Stimulated activated CD8-positive, alpha-beta memory T cell treated with anti-CD3 and anti-CD28 coated beads, Interleukin-15, amount 100 ng/mL, for 1 hour (primary cell): ENCODE results near the gene GULP1.
"Not testable (repeated sequence)": the region's sequence is repeated elsewhere in the genome, so short reads cannot be mapped to it uniquely, and the experiment has no call there.

Experiments
- DNase-seq: peaks from one replicate; pipeline ENCODE4 v3.0.0-alpha.2; 2020; ENCODE audit warnings: low read depth

GULP1 gene

DNA sequence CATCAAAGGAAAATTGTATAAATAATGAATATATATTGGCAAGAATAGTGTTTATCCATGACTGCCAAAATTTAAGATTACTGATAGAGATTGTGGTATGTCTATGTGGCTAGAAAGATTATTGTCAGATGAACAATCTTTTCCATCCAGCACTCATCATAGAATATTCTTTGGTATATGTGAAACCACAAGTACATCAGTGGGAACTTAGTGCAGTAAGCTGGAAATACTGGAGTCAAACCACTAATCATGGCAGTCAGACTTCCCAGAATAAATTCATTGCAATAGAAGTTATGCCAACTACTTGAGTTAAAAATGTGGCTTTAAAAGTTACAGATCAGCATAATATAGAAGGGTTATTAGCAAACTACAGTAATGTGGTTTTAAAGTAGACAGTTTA lies 310.3 kb downstream of the GULP1 start:
- no peak for DNase-seq

DNA sequence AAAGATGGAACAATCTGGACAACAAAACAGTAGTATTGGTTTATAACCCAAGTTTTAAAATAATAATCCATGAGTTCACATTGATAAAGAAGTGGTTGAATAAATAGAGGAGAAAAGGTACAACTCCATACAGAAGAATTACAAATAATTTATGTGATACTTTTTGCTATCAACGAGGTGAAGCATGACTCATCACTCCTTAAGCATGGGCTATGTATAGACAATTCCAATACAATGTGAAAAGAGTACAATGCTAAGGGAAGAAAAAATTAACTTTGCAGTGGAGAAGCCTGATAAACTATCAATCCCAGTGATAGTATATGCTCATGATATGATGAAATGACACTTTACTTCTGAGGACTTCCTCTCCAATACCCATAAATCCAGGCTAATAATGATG lies 312.9 kb downstream of the GULP1 start:
- DNase-seq = no peak

DNA sequence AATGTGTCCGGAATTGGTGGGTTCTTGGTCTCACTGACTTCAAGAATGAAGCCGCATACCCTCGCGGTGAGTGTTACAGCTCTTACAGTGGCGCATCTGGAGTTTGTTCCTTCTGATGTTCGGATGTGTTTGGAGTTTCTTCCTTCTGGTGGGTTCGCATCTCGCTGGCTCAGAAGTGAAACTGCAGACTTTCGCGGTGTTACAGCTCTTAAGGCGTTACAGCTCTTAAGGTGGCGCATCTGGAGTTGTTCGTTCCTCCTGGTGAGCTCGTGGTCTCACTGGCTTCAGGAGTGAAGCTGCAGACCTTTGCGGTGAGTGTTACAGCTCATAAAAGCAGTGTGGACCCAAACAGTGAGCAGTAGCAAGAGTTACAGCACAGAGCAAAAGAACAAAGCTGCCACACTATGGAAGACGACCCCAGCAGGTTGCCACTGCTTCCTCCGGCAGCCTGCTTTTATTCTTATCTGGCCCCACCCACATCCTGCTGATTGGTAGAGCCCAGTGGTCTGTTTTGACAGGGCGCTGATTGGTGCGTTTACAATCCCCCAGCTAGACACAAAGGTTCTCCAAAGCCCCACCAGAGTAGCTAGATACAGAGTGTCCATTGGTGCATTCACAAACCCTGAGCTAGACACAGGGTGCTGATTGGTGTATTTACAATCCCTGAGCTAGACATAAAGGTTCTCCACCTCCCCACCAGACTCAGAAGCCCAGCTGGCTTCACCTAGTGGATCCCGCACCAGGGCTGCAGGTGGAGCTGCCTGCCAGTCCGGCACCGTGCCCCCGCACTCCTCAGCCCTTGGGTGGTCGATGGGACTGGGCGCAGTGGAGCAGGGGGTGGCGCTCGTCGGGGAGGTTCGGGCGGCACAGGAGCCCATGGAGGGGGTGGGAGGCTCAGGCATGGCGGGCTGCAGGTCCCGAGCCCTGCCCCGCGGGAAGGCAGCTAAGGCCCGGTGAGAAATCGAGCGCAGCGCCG lies 314.2 kb downstream of the GULP1 start:
- not testable (repeated sequence) for DNase-seq

DNA sequence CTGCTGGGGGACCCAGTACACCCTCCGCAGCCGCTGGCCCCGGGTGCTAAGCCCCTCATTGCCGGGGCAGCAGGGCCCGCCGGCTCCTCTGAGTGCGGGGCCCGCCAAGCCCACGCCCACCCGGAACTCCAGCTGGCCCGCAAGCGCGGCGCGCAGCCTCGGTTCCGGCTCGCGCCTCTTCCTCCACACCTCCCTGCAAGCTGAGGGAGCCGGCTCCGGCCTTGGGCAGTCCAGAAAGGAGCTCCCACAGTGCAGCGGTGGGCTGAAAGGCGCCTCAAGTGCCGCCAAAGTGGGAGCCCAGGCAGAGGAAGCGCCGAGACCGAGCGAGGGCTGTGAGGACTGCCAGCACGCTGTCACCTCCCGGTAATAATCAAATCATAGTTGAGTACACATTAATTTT lies 314.9 kb downstream of the GULP1 start:
- DNase-seq = not testable (repeated sequence)

DNA sequence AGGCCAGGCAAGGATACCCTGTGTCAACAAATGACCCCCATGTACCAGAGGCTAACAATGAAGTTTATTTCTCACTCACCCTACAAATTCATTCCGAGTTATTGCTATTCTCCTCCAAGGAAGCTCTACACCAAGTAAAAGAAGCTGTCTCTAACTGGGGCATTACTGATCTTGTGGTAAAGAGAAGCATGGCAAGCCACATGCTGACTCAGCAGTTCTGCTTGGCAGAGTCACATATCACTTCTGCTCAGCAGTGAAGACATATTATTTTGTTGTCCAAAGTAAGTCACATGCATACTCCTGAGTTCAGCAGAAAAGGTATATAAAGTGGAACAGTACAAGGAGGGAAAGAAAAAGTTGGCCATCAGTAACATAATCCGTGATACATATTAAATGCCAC lies 315.8 kb downstream of the GULP1 start:
- no peak for DNase-seq

DNA sequence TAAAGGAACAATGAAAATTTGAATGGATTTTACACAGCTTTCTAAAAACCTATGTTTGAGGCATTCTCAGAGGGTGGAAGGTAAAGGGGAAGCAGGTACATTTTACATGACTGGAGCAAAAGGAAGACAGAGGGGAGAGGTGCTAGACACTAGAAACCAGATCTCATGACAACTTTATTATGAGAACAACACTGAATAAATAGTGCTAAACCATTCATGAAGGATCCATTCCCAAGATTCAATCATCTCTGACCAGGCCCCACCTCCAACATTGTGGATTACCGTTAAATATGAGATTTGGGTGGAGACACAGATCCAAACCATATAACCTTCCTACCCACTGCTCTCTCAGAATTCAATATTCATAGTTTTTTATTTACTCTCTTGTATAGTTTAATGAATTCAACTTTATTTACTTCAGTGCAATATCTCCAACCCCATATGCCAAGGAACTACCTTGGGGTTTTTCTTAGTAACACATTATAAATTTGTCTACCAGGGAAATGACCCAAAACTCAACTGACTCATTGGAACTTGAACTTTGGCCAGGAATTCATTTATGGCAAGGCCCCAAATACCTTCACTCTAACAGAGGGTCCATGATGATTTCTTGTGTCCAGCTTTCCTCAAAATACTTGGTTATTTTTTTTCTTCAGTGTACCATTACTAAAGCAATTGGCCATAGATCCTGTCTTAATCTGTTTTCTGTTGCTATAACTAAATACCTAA lies 317.8 kb downstream of the GULP1 start:
- DNase-seq = no peak

DNA sequence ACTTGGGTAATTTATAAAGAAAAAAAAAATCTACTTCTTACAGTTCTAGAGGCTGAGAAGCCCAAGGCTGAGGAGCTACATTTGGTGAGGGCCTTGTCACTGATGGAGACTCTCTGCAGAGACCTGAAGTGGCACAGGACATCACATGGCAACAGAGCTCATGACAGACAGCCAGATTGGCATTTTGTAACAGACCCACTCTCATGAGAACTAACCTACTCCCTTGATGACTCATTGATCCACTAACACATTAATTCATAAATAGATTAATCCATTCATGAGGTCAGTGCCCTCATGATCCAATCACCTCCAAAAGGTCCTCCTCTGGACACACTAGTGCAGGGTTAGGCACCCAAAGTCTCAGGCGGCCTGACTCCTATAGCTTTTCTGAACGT lies 318.4 kb downstream of the GULP1 start:
- no peak for DNase-seq

DNA sequence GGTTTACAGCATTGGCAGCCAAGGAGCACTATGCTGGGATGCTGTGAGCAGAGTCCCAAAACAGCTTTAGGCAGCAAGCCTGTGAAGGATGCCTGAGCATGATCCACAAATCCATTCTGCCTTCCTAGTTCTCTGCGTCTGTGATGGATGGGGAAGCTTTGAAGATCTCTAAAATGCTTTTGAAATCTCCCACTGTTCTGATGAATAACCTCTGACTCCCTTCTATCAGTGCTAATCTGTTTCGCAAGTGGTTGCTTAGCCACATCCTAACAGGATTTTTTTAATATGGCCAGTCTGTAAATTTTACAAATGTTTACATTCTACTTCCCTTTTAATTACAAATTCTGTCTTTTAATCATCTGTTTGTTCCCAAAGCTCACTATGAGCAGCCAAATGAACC lies 319.2 kb downstream of the GULP1 start:
- DNase-seq = no peak

DNA sequence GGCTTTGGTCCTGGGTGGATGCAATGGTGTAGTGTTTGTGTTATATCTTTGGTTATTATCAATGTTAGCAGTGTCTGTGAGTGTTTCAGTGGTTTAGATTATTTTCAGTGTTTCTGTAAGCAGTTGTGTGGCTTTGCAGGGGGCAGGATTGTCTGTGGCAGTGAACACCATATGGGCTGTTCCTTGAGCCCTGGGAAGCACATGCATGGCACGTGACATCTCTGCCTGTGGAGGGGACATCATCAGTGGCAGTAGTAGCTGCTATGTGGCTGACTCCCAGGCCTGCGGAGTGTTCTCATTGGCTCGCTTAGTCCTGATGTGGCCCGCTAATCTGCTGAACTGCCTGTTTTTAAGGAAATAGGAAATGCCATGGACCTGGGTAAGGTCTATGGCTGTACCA lies 327.5 kb downstream of the GULP1 start:
- DNase-seq = no peak

DNA sequence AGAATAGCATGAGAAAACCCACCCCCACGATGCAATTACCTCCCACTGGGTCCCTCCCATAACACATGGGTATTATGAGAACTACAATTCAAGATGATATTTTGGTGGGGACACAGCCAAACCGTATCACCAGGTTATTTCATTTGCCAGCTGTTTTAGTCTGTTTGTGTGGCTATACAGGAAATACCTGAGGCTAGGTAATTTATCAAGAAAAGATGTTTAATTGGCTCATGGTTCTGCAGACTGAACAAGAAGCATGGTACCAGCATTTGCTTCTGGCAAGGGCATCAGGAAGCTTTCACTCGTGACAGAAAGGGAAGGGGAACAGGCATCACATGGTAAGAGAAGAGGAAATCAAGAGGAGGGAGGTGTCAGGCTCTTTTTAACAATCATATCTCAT lies 329.2 kb downstream of the GULP1 start:
- DNase-seq = no peak

DNA sequence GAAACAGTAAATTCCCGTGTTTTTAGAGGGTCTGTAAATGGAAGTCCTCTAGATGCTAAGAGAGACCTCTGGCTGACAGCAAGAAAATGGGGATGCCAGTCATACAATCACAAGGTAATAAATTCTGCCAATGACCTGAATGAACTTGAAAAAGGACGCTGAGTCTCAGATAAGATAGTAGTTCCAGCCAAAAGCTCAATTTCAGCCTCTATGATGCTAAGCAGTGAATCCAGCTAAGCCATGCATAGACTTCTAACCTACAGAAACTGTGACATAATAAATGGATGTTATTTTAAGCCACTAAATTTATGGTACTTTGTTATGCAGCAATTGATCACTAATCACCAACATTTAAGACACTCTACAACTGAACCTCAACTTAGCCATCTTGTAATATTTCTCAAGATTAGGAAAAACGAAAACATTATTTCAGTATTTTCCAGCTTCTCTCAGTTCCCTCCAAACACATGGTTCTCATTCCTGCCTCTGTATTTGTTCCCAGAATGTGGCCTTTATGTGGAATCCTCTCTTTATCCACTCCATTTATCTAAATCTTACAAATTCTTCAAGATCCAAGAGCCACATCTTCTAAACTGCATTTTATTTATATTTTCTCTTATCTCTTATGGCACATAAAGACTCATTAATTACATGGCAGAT lies 331.1 kb downstream of the GULP1 start:
- no peak for DNase-seq

DNA sequence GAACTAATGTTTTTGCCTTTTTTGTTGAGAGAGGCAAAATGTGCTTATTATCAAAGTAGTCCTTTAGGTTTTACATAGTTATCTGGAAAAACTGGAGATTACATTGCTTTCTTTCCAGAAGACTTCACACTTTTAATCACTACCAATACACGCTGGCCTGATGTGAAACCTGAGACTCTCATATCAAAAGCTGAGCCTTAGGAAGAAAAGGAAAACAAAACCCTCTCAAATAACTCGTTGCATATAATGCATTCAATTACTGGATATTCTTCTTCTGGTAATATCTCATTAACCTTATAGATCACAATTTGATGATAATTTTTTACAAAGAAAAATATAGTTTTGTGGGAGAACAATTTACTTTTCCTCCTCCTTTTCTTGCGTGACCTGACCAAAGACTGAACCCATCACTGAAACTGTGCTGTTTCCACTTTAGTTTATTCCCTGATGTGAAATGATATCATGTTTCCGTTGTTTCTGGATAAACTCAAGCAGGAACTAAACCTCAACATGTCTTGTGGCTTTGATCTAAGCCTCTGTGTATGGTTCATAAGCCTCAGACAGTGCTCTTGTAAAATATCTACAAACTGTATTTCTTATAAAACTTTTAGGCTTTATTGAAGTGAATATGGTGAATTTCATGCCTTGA lies 332.4 kb downstream of the GULP1 start:
- no peak for DNase-seq

DNA sequence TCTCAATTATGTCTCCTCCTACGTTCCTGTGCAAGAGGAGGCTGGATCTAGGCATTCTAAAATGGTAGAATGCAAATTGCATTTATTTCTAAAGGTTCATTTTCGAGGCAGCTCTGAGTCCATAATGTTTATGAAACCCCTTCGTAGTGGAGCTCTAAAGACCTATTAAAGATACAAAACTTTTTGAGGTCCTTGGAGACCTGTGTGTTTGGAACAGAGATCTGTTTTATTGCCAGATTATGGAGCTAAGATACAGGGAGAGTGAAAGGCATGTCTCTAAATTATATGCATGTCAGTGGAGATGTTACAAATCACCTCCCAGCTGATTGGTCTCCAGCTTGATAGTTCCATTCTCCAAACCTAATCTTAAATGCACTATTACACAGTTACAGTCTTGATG lies 335.8 kb downstream of the GULP1 start:
- DNase-seq = no peak

DNA sequence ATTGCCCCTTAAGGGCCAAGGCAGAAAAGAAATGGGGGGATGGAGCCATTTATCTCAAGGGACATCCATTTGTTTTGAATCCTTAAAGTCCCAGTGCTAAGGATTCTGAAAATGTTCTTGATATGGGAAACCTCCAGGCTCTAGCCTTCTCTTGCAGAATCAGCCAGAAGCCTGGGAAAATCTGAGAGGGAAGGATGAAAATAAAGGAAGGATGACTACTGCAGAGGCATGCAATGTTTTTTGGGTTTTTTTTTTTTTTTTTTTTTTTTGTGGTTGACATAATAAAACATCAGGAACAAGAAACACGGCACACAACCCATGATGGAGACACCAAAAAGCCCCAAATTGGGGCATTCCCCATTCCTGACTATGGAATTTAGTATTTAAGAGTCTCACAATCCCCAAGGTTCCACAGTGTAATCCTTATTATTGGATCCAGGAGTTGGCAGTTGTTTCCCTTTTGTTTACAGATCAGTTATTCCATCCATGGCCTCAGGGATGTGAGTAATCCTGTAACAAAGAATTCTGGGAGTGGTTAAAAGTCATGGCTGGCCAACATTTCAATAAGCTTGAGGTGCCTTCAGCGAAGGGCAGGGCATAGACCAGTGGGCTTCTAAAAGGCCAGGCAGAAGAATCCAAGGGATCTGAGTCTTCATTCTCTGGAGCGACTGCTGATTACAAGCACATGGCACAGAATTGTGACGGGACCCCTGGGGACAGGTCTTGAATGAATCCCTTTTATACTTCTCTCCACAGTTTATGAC lies 337.5 kb downstream of the GULP1 start:
- no peak for DNase-seq

DNA sequence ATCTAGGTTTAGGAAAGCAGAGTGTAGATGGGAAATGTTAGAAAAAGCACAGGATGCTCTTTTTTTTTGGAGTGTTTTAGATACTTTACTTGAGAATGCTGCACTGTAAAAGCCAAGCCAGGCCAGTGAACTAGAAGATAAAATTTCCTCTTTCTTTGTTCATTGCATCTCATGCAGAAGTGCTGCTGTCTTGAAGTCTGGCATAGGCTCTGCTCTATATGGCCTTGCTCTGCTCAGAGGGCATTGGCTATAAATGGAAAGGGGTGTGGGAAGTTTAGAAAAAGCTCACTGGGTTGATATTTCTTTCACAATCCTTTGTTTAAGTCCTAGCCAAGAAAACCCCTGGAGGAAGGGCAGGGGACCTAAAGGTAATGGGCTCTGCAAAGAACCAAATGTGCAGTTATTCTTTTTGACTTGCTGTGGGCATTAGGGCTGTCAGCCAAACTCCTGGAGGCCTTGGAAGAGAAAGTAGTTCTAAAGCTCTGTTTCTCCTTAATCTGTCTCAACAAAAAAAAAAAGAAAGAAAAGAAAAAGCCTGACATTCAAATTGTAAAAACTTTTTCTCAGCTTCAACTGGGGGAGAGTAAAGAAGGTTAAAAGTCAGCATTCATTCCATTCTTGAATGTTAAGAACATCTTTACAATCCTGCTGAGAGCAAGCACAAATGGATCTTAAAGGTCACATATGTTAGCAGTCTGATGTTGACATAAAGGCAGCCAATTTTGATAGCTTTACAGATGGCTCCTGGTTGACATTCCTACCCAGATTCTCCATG lies 338.3 kb downstream of the GULP1 start:
- no peak for DNase-seq

DNA sequence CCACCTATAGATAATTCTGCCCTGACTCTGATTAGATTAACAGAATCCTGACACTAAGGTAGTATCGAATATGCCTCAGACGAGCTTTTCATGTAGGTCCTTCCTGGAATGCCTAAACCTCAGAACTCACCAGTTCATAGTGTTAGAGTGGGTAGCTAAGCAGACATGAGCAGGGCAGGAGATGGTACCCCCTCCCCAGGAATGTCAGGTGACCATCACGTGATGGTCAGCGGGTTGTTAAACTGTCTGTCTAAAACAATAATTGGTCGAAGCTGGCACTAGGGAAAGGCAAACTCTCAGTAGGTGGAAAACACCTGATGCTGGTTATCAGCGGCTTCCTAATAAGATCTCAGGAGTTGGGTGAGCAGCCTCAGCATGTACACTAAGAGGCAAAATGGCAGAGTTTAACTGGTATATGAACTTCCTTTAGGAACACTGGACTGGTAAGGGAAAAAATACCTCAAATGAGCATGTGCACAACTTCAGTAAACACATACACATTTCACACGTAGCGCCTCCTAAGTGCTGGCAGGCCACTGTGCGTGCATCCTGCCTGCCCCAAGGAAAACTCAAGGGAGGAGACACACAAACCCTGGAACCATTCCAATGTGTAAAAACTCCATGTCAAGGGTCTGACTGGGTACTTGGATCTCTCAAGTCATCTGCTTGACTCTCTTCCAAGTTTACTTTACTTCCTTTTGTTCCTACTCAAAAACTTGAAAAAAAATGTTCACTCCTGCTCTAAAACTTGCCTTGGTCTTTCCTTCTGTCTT lies 339.5 kb downstream of the GULP1 start:
- no peak for DNase-seq

DNA sequence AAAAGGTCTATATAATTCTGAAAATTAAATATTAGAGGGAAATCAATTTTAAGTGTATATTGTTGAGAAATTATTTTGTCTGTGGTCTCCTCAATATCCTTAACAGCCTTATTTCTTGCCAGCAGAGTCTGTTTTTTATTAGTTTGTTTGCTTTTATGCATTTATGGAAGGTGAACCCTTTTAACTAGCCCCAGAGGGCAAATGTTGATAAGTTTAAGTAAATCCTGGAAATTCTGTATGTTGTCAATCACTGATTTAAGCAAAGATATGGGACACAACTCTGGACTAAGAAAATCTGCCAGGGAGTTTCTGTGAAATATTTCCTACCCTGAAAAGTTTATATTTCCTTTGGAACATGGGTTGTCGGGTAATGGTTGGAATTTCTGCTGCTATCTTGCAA lies 343.0 kb downstream of the GULP1 start:
- DNase-seq = no peak
